SK-N-SH treated with all-trans-retinoic acid at 6 μM for 48 hours (cell line): ENCODE measurements around the gene MAB21L3.

Experiments
- ATAC-seq: fragments of 200-7000 bp; cut with Tn5 transposase; 3 replicates; pipeline ENCODE4 v1.9.1; 2020; ENCODE audit warnings: mild to moderate bottlenecking, moderate library complexity
- BACH2 ChIP-seq: fragments of 250-450 bp; sonication (Bioruptor Pico); IDR thresholded peaks from 2 replicates; pipeline ENCODE4 v1.9.0; 2021; ENCODE audit warnings: mild to moderate bottlenecking, borderline replicate concordance
- CSDC2 ChIP-seq: fragments of 250-450 bp; sonication (Bioruptor Pico); IDR thresholded peaks from 2 replicates; pipeline ENCODE4 v1.5.0; 2020; ENCODE audit warnings: mild to moderate bottlenecking, moderate library complexity
- CSRNP3 ChIP-seq: fragments of 250-450 bp; sonication (Bioruptor Pico); IDR thresholded peaks from 2 replicates; pipeline ENCODE4 v1.5.1; 2021; ENCODE audit warnings: mild to moderate bottlenecking, moderate library complexity
- ESRRG ChIP-seq: fragments of 250-450 bp; sonication (Bioruptor Pico); IDR thresholded peaks from 2 replicates; pipeline ENCODE4 v1.6.1; 2021; ENCODE audit warnings: mild to moderate bottlenecking
- GLIS3 ChIP-seq: fragments of 250-450 bp; sonication (Bioruptor Pico); IDR thresholded peaks from 2 replicates; pipeline ENCODE4 v1.5.0; 2020; ENCODE audit warnings: mild to moderate bottlenecking, moderate library complexity
- ISL1 ChIP-seq: fragments of 250-450 bp; sonication (Bioruptor Pico); IDR thresholded peaks from 2 replicates; pipeline ENCODE4 v2.1.2; 2022; ENCODE audit warnings: mild to moderate bottlenecking, moderate library complexity
- OSR1 ChIP-seq: fragments of 250-450 bp; sonication (Bioruptor Pico); IDR thresholded peaks from 2 replicates; pipeline ENCODE4 v1.8.0; 2022; ENCODE audit warnings: moderate library complexity, mild to moderate bottlenecking, inconsistent platforms
- PATZ1 ChIP-seq: fragments of 250-450 bp; sonication (Bioruptor Pico); IDR thresholded peaks from 2 replicates; pipeline ENCODE4 v1.8.0; 2020; ENCODE audit warnings: mild to moderate bottlenecking, moderate library complexity, borderline replicate concordance
- POU6F1 ChIP-seq: fragments of 250-450 bp; sonication (Bioruptor Pico); IDR thresholded peaks from 2 replicates; pipeline ENCODE4 v1.8.0; 2021; ENCODE audit warnings: low read depth, mild to moderate bottlenecking, moderate library complexity, borderline replicate concordance
- PPARA ChIP-seq: fragments of 250-450 bp; sonication (Bioruptor Pico); IDR thresholded peaks from 2 replicates; pipeline ENCODE4 v1.5.0; 2020; ENCODE audit warnings: mild to moderate bottlenecking, borderline replicate concordance
- SNAI2 ChIP-seq: fragments of 250-450 bp; sonication (Bioruptor Pico); IDR thresholded peaks from 2 replicates; pipeline ENCODE4 v1.5.0; 2020; ENCODE audit warnings: mild to moderate bottlenecking, moderate library complexity
- TCF4 ChIP-seq: fragments of 250-450 bp; sonication (Bioruptor Pico); IDR thresholded peaks from 2 replicates; pipeline ENCODE4 v1.8.0; 2021; ENCODE audit warnings: mild to moderate bottlenecking, moderate library complexity, borderline replicate concordance
- TOX ChIP-seq: fragments of 250-450 bp; sonication (Bioruptor Pico); IDR thresholded peaks from 2 replicates; pipeline ENCODE4 v1.8.0; 2021; ENCODE audit warnings: mild to moderate bottlenecking, moderate library complexity, borderline replicate concordance
- TSHZ2 ChIP-seq: fragments of 250-450 bp; sonication (Bioruptor Pico); IDR thresholded peaks from 2 replicates; pipeline ENCODE4 v1.5.0; 2020; ENCODE audit warnings: mild to moderate bottlenecking, moderate library complexity
- ZC3H10 ChIP-seq: fragments of 250-450 bp; sonication (Bioruptor Pico); IDR thresholded peaks from 2 replicates; pipeline ENCODE4 v1.5.1; 2021; ENCODE audit warnings: mild to moderate bottlenecking, moderate library complexity
- ZFP3 ChIP-seq: fragments of 250-450 bp; sonication (Bioruptor Pico); IDR thresholded peaks from 2 replicates; pipeline ENCODE4 v1.5.0; 2020; ENCODE audit warnings: mild to moderate bottlenecking, moderate library complexity
- ZFP30 ChIP-seq: fragments of 450-650 bp; formaldehyde crosslinking; IDR thresholded peaks from 2 replicates; pipeline ENCODE4 v1.5.0; 2022; ENCODE audit warnings: mild to moderate bottlenecking, moderate library complexity
- ZNF565 ChIP-seq: fragments of 450-650 bp; formaldehyde crosslinking; conservative IDR thresholded peaks from 2 replicates; pipeline ENCODE4 v1.5.0; 2020; ENCODE audit warnings: low read depth, mild to moderate bottlenecking, moderate library complexity
- ZNF8 ChIP-seq: fragments of 450-650 bp; formaldehyde crosslinking; IDR thresholded peaks from 2 replicates; pipeline ENCODE4 v1.5.0; 2020; ENCODE audit warnings: mild to moderate bottlenecking, moderate library complexity

The MAB21L3 gene

GRCh38 chr1:116119876-116120275 lies 8.7 kb downstream of the MAB21L3 start:
- ATAC-seq = no peak
- no peak for TF ChIP-seq TOX (CRISPR knock-in tag)
- no peak for TF ChIP-seq SNAI2 (CRISPR knock-in tag)
- no peak for TF ChIP-seq ZFP3 (CRISPR knock-in tag)
- TF ChIP-seq CSRNP3 (CRISPR knock-in tag) = no peak
- no peak for TF ChIP-seq ZNF565 (CRISPR knock-in tag)
- TF ChIP-seq OSR1 (CRISPR knock-in tag) = no peak
- no peak for TF ChIP-seq ZNF8 (CRISPR knock-in tag)
- no peak for TF ChIP-seq TCF4 (CRISPR knock-in tag)
- no peak for TF ChIP-seq ZFP30 (CRISPR knock-in tag)
- TF ChIP-seq POU6F1 = no peak
- TF ChIP-seq ZC3H10 (CRISPR knock-in tag) = no peak
- TF ChIP-seq CSDC2 (CRISPR knock-in tag) = no peak
- TF ChIP-seq TSHZ2 (CRISPR knock-in tag) = no peak
- no peak for TF ChIP-seq ISL1 (CRISPR knock-in tag)
- TF ChIP-seq PATZ1 (CRISPR knock-in tag) = no peak
- no peak for TF ChIP-seq GLIS3
- TF ChIP-seq PPARA (CRISPR knock-in tag) = no peak
- no peak for TF ChIP-seq BACH2
- TF ChIP-seq, all 23 proteins: peak for 0

- ATAC-seq = peak; percentile 67
- no peak for TF ChIP-seq TOX (CRISPR knock-in tag)
- TF ChIP-seq BACH2 = no peak
- TF ChIP-seq CSRNP3 (CRISPR knock-in tag) = no peak
- 0 out of 2 replicates have a peak, but pooled peaks have one; percentile 32 for TF ChIP-seq SNAI2 (CRISPR knock-in tag)
- no peak for TF ChIP-seq PATZ1 (CRISPR knock-in tag)
- TF ChIP-seq ESRRG (CRISPR knock-in tag) = no peak
- TF ChIP-seq TCF4 (CRISPR knock-in tag) = peak; percentile 30; the same call in 1 of the 2 replicates
- TF ChIP-seq ISL1 (CRISPR knock-in tag) = no peak
- no peak for TF ChIP-seq ZNF8 (CRISPR knock-in tag)
- no peak for TF ChIP-seq TSHZ2 (CRISPR knock-in tag)
Observed at GRCh38 chr1:116122955-116123757, 12.0 kb downstream of the MAB21L3 start.
